ENCODE results near the gene SH3BGRL2. TPM values are rescaled to one million over a fixed set of nuclear protein-coding genes. Genes with fewer than 3 reads are reported as not detected.

SH3BGRL2 gene
- total RNA-seq, 2 donors from 2014 or later = 10.3 to 11.9 TPM

Other genes with a start within 250 kb of the SH3BGRL2 start
- gene LCA5, start 93.9 kb upstream of the SH3BGRL2 start, total RNA-seq = 1 to 10 TPM; 2.2 to 3.0 TPM

Data from left cardiac atrium (tissue), 2 donors.